GM21825 (cell line): ENCODE measurements around the gene ARHGAP30.
A peak's percentile ranks its signal among the peaks of the same experiment; 100 is the strongest.
"Not testable (repeated sequence)": the region's sequence is repeated elsewhere in the genome, so short reads cannot be mapped to it uniquely, and the experiment has no call there.

Experiments
- ATAC-seq: cut with Tn5 transposase; IDR thresholded peaks from one replicate; pipeline ENCODE4 v1.9.1; 2021; ENCODE audit warnings: mild to moderate bottlenecking, moderate library complexity; ENCODE audit not compliant: unreplicated experiment

Gene ARHGAP30

DNA sequence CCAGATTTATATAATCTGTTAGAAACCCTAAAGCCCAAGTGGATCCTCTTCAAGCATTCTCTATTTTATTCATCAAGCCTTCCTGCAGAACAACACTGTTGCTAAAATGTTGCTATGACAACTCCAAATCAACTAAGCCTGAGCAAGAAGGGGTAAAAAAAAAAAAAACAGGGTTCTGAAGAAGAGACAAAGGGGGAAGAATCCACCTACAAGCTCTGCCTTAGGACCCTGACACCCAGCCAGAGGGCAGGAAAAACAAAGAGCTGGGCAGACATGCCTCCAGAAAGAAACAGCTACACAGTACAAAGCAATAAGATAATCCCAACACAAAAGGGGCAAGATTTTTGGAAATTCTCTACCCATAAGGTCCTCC is 25.2 kb downstream of the ARHGAP30 start:
- no peak for ATAC-seq

DNA sequence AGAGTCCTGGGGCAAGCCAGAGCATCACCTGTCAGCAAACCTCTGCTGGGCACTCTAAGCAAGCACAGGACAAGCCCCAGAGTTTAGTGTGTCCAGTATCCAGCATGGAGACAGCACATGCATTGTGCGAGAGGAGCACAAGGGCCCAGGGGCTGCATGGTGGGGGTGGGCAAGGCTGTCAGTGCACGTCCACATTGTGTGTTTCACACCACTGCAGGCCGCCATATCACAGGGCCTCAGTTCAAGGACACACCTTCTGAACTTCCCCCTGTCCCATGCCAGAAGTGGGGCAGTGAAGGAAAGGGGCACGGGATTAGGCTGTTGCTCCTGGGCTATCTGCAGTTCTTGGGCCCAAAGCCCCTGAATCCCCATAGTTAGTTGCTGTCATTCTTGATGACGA is 30.1 kb downstream of the ARHGAP30 start:
- no peak for ATAC-seq

DNA sequence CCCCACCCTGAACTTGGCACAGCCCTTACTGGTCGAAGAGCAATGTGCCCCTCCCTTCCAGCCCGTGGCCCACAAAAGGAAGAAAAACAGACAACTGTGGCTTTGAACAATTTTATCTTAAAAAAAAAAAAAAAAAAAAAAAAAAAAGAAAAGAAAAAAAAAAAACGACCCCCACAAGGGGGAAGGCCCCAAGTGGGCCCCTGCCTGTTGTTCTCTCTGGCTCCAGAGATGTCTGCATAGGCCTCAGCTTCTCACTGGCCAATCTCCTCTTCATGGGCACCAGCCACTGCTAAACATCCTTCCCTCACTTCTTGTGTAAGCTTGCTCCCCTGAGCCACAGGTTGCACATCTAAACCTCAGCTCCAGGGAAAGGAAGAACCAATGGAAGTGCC is 30.5 kb downstream of the ARHGAP30 start:
- ATAC-seq, result no peak

DNA sequence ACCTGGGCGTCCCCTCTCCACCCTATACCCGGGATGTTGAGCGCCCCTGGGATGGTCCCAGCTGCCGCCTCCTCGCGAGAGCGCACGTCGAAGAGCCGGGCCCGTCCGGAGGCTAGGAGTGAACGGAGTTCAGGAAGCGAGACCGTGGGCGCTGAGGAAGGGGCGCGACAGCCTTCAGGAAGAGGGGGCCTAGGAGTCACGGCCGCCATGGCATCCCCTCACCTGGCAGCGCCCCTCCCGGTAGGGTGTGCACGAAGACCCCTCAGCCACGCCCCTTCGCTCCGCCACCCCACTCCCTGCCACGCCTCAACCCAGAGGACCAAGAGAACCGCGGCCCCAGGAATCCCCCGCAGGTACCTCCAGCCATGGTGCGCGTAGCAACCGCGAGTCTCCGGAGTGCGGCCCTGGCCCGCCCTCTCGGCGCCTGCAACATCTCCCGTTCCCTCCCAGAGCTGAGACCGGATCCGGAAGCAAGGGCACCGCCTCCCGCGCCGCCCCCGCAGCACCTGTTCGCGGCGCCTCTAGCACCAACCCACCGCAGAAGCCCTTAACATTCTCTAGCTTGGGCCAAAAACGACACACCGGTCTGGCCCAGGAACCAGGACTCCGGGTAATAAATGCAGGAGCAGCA is 31.1 kb downstream of the ARHGAP30 start, which contains the start of gene TSTD1:
Gene TSTD1 (minus strand): TSS at position 442 of the 631 bp plus-strand sequence. CDS start 75 bp downstream, at position 367.
- peak; percentile 83 for ATAC-seq

DNA sequence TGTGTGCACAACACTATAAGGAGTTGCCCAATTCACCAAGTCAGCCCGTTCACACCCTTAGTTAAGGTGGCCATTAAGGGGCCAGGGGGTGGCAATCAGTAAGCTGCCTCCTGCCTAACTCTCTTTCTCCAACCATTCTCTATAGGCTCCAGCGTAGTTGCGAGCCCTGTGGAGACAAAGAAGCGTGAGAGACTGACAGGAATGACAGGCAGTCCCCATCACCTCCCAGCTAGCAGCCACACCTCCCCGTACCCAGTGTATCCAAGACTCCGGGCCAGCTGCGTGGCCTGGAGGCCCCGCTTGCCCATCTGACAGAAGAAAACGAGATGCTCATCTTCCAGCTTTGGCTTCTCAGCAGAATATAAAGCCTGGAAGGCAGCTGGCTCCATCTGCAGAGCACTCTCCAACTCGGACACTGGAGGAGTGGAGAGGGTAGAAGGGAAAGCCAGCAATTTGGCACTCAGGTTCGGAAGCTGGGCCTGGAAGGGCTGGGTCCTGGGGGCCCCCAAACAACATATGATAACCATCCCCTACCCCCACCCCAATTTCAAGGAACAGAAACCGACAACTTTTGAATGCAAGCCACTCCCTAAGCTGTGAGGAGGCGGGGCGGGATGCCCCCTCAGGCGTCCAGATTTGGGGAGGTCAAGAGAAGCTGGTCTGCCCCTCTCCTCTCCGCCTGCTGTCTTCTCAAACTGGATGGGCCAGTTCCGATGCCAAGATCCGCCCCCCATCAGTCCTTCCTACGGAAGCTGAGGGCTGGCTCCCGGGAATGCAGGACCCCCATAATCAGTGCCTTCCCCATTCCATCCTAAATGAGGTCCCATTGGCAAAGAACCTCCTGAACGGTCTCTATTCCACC is 31.8 kb downstream of the ARHGAP30 start:
- no peak for ATAC-seq

DNA sequence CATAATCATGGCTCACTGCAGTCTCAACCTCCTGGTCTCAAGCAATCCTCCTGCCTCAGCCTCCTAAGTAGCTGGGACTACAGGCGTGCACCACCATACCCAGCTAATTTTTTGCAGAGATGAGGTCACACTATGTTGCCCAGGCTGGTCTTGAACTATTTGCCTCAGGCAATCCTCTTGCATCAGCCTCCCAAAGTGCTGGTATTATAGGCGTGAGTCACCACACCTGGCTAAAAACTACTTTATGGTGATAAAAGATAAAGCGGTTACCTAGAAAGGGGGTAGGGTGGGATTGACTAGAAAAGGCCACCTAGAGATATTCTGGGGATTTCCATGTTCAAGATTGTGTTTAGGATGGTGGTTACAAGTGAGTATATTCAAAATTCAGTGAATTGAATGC is 35.9 kb downstream of the ARHGAP30 start:
- ATAC-seq, result no peak

DNA sequence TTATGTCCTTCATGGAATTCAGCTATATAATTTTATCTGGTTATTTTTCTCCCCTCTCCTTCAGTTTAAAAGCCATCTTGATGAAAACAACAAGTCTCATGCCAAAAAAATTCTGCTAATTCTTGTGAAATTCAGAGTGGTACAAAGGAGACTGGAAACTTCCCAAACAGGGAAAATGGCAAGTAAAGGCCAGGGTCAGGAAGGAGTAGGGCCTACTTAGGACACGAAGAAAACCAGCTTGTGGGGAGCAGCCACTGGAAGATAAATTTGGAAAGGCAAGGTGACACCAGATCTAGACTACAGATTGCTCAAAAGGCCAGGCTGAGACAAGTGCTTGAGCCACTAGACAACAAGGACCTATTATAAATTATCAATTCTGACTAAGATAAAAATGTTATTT is 37.3 kb downstream of the ARHGAP30 start:
- ATAC-seq, result no peak

DNA sequence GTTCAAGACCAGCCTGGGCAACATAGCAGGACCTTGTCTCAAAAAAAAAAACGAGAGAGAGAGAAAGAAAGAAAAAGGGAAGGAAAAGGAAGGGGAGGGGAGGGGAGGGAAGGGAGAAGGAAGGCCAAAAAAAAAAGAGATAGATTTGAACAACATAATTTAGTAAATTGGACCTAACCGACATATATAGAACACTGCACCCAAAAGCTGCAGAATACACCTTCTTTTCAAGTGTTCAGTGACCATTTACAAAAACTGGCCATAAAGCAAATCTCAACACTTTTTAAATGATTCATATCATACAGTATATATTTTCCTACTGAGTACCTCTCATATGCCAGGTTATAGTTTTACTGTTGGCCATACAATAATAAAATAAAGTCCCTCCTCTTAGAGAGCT is 37.8 kb downstream of the ARHGAP30 start:
- no peak for ATAC-seq

DNA sequence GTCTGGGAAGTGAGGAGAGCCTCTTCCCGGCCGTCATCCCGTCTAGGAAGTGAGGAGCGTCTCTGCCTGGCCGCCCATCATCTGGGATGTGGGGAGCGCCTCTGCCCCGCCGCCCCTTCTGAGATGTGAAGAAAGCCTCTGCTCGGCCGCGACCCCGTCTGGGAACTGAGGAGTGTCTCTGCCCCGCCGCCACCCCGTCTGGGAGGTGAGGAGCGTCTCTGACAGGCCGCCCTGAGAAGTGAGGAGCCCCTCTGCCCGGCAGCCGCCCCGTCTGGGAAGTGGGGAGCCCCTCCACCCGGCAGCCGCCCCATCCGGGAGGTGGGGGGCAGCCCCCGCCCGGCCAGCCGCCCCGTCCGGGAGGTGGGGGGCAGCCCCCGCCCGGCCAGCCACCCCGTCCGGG is 40.2 kb downstream of the ARHGAP30 start:
- not testable (repeated sequence) for ATAC-seq

DNA sequence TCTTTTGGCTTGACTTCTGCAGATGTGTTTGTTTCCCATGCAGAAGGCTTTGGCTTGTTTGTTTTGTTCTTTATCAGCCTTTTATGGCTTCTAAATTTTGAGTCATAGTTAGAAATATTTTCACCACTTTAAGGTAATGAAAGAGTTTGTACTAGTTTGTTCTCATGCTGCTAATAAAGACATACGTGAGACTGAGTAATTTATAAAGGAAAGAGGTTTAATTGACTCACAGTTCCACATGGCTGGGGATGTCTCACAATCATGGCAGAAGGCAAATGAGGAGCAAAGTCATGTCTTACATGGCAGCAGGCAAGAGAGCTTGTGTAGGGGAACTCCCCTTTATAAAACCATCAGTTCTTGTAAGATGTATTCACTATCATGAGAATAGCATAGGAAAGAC is 42.7 kb downstream of the ARHGAP30 start:
- ATAC-seq, result not testable (repeated sequence)

DNA sequence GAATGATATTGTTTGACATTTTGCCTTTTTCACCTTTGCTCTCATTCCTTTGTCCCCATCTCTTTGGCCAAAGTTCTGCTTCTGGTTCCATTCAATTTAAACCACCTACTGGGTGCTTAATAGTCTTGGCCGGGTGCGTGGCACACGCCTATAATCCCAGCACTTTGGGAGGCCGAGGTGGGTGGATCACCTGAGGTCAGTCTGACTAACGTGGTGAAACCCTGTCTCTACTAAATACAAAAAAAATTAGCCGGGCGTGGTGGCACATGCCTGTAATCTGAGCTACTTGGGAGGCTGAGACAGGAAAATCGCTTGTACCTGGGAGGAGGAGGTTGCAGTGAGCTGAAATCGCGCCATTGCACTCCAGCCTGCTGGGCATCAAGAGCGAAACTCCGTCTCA is 47.3 kb downstream of the ARHGAP30 start:
- not testable (repeated sequence) for ATAC-seq

DNA sequence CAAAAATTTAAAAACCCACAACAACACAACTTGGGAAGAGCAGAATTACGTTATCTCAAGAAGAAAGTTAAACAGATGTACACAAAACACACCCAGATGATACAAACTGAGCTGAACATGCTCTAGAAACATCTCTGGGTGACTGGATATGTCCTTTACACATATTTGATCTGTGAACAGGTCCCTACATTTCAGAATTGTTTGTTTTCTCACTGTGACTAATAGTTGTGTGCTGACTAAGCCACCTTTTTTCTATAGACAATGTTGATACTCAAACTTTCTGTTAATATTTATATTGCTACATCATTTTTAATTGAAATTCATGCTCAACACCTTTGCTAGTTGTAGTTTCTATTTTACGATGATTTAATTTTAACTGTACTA is 47.7 kb downstream of the ARHGAP30 start:
- ATAC-seq, result no peak

DNA sequence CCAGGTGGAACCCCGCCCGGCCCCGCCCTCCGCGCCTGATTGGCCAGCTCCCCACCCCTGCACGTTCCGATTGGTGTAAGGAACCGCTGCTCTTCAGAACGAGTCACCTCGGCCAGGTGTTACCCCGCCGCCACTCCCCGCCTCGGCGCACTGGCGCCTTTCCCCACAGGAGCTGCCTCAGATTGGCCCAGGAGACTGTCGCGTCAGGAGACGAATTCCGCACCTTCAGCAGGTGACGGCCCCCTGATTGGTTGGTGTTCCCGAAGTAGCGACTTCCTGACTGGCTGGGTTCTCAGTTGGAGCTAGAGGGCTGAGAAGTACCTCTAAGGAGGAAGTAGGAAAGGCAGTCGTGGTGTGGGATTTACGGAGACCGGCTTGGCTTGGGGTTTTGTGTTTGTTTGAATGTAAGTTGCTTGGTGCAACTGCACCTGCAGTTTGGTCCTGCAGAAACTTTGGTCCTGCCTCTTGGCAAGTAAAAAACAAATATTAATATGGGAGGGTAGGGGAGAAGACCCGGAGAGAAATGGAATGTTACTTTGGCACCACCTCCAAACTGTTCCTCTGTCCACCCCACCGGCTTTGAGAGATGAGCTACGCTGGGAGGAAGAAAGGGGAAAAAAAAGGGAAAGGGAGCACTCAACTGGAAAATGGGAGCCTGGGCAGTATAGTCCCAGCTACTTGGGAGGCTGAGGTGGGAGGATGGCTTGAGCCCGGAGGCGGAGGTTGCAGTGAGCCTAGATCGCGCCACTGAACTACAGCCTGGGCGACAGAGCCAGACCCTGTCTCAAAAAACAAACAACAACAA is 48.3 kb downstream of the ARHGAP30 start:
- peak; percentile 78 for ATAC-seq

DNA sequence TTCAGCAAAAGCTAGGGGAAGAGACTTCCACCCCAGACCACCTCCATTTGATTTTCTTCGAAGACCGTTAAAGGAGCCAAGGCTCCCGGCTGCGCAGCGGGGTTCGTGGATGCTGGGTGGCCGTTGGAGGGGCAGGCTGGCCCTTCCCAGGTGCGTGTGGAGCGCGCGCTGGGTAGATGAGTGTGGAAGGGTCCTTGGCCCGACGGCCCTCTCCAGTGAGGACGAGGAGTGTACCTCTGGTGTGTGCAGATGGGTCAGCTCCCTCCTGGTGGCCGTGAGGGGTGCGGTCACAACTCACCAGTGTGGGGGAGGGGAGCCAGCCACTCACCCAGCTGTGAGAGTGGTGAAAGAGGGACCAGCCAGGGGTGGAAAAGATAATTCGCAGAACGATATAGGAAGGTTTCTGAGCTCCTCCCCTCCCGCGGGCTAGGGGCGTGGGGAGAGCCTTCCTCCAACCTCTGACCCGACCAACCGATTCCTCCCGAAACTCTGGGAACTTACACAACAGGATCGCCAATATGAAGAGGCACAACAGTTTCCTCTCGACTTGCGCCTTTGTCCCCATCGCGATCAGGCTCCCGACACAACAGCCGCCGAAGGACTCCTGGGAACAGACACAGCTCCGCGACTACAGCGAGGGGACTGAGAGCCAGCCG is 49.1 kb downstream of the ARHGAP30 start, which contains the start of gene F11R:
Gene F11R (minus strand): TSS at position 644 of the 656 bp plus-strand sequence. CDS start 79 bp downstream, at position 565.
- peak; percentile 35 for ATAC-seq

DNA sequence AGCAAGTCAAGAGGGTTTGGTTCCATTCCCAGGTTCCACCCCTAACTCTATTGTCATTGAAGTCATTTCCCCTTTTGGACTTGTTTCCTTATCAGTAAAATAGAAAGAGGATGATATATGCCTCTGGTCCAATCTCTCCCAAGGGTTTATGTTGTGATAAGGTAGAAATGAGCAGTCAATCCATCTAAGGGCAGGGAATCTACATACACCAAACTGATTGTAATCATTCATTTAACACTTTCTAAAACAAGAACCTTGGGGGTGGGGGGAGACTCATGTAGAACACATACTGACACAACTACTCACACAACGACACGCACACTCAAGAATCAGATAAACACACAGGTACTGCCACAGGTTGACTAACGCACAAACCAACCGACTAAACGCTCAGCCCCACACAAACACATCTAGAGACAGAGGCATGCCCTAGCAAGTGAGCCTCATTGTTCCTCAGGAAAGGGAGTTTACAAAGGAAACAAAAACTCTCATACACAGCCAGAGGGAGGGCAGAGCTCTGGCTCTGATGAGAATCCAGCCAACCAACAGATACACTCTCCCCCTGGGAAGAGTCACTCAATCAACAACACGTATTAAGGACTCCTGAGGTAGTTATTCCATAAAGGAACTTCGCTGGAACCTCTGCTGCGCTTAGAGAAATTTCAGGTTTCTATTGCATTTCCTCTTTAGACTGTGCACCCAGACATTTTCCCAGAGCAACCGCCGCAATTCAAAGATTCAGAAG is 49.8 kb downstream of the ARHGAP30 start:
- no peak for ATAC-seq

DNA sequence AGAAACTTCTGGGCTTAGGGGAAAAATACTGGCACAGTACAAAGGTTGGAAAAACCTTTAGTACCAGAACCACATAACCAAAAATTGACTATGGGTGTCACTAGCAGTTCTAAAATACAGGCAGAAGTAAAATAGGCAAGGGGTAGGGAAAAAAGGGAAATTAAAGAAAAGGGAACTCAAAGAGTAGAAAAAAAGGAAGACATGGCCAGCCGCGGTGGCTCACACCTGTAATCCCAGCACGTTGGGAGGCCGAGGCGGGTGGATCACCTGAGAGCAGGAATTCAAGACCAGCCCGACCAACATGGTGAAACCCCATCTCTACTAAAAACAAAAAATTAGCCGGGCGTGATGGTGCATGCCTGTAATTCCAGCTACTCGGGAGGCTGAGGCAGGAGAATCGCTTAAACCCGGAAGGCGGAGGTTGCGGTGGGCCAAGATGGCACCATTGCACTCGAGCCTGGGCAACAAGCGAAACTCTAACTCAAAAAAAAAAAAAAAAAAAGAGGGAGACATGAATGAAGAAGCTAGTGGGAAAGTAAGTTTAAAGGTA is 50.5 kb downstream of the ARHGAP30 start:
- not testable (repeated sequence) for ATAC-seq

DNA sequence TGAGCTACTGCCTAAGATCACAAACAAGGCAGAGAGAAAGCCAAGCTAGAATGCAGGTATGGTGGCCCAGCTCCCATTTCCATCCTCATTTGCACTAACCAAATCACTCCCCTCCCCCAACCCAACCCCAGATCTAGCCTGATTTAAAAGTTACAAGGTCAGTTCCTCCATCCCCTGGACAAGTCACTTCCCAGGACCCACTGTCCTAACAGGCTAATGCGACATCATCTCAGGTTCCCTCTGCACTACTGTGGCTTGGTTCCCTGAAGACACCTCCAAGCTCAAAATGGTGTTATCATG is 51.1 kb downstream of the ARHGAP30 start:
- ATAC-seq, result no peak

DNA sequence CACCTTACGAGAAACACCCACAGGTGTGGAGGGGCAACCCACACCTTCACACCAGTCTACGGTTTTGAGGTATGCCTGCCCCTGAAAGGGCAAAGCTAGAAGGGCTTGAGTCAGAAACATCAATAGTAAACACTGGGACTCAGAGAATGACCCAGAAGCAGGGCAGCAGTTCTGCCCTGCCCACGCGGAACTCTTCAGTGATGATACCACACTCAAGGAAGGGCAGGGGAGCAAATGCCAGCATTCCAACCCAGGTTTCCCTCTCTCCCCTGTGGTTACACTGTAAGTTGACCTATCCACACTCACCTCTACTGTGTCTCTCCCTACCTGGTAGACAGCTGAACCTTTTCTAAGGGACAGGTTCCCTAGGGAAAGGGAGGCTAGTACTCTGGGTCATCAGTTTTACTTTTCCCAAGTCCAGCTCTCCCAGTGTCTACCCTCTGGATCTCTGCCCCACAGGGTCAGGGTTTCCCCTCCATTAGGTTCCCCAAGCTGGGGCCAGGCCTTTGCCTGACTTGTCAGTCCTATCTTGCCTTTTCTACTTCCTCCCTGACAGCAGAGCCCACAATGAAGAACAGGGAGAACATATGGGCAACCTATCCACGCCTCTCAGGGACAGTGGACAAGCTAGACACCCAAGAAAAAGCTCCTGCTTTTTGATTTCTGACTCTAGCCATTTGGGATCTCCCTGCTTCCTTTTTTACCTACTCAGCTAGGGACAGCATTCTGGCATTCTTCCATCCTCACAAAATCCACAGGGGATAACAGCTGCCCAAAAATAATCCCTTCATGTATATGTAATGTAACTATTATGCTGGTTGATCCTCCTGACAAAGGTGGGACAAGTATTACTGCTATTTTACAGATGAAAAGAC is 51.7 kb downstream of the ARHGAP30 start:
- ATAC-seq, result no peak

DNA sequence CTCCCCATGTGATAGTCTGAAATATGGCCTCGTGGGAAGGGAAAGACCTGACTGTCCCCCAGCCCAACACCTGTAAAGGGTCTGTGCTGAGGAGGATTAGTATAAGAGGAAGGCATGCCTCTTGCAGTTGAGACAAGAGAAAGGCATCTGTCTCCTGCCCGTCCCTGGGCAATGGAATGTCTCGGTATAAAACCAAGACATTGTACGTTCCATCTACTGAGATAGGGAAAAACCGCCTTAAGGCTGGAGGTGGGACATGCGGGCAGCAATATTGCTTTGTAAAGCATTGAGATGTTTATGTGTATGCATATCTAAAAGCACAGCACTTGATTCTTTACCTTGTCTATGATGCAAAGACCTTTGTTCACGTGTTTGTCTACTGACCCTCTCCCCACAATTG is 52.5 kb downstream of the ARHGAP30 start:
- not testable (repeated sequence) for ATAC-seq
